NOMO-1 treated with DMSO at 0.1 percent for 48 hours (cell line): ENCODE data around the gene CACNG4.
A peak's percentile ranks its signal among the peaks of the same experiment; 100 is the strongest.

ENCODE experiments used
- DNase-seq: peaks from one replicate; lab custom pipeline; 2025; ENCODE audit not compliant: unreplicated experiment; lab: John Stamatoyannopoulos, UW

The CACNG4 gene

GRCh38 chr17:67055811-67056745, 91.6 kb downstream of the CACNG4 start:
- no peak for DNase-seq

GRCh38 chr17:67056746-67057490, 92.4 kb downstream of the CACNG4 start:
- no peak for DNase-seq

- DNase-seq, result no peak
Observed at GRCh38 chr17:67058036-67058435, 93.5 kb downstream of the CACNG4 start.

- no peak for DNase-seq
Observed at GRCh38 chr17:67059372-67059771, 94.9 kb downstream of the CACNG4 start.

DNA sequence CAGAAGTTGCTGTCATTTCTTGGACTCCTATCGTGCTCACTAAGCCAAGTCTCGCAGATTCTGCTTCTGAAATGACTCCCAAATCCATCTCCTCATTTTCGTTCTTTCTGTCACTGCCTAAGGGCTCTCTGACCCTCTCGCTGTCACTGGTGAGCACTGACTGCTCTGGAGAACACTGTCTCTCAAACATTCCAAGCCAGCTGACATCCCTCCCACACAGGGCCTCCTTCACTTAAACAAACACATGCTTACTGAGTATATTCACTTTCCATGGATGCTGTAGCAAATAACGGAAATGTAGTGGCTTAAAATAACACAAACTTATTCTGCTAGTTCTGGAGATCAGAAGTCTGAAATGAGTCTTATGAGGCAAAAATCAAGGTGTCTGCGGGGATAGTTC, 98.6 kb downstream of the CACNG4 start:
- no peak for DNase-seq

GRCh38 chr17:67066717-67067116, 102.2 kb downstream of the CACNG4 start:
- no peak for DNase-seq

GRCh38 chr17:67067571-67068482, 103.3 kb downstream of the CACNG4 start:
- no peak for DNase-seq

- no peak for DNase-seq
Observed at GRCh38 chr17:67068999-67069398, 104.5 kb downstream of the CACNG4 start.

DNA sequence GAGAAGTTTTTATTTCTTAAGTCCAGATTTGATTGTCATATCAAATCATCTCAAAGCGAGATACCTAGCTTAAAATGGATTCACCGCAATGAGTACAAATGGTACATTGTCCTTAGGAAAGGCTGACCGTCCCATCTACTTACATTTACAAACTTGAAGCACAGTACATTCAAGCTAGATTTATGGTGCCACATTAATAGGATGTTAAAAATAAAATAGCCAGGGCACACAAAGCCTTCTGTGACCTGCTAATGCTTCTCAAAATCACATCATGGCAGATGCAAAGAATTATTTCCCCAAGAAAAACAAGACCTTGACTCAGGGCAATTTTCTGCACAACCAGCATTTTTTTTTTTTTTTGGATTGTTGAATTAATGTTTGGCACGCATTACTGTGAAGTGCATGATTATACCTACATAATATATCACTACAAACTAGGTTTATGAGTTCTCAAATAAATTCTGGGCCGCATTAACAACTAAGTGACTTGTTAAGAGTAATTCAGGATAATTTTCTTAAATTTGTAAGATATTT, 105.2 kb downstream of the CACNG4 start:
- DNase-seq, result no peak

DNA sequence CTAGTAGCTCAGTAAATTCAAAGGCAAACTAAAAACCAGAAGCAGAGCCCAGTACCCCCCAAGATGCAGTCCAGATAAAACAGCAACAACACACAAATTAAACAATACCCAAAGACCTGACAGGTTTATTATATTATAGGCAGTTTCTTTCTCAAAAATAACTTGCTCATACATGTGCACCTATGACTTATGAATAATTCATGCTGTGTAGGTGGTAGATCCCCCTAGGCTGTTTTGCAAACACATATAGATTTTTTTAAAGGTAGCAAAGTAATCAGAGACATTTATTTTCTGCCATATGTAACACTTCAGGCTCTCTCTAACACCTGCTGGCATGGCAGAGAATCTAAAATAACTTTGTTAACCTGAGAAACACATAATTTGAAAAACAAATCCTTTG, 107.1 kb downstream of the CACNG4 start:
- no peak for DNase-seq

DNA sequence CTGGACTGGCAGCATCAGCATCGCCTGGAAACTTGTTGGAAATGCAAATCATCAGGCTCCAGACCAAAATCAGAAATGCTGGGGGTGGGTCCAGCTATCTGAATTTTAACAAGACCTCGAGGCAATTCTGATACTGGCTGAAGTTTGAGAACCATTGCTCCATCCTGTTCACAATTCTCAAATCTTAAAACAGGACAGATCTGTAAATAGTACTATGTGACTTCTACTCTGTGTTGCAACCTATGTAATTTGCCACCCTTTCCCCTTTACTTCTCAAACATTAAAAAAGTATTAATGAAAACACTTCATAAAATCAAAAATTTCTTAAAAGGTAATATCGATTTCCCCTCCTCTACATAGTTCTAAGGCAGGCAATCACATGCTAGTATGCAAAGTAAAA, 108.4 kb downstream of the CACNG4 start:
- DNase-seq, result no peak

- DNase-seq, result no peak
Observed at GRCh38 chr17:67074781-67075180, 110.3 kb downstream of the CACNG4 start.

- DNase-seq, result no peak
Observed at GRCh38 chr17:67076290-67076689, 111.8 kb downstream of the CACNG4 start.

DNA sequence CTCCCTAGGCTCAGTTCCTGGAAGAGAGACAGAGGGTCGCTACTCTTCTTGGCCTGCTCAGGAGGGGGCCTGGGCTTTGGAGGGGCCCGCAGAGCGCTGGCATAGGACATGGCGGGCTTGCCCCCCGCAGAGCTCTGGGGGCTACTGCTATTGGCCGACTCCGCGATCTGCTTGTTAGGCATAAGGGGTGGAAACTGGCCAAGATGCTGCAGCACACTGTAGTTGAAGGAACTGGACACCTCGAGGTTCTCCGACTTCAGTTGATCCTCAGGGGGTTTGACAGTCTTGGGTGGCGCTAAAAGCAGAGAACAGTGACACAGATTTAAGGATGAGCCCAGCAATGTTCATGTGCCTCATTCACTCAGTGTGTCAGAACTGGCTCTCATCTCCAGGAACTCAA, 113.8 kb downstream of the CACNG4 start:
- no peak for DNase-seq

DNA sequence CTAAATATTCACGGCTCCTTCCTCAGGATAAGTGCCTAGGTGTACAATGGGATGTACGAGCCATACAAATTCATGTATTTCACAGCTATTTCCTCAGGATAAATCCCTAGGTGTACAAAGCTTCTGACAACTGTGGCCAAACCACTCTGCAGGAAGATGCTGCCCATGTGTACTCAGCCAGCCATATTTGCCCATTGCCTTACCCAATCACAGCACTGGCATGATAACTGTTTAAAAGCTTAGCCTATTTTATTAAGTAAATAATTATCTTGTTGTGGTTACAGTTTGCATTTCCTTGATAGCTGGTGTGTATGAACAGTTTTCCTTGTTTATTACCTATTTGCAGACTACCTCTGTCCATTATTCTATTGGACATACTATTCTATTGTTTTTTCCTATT, 115.0 kb downstream of the CACNG4 start:
- no peak for DNase-seq

GRCh38 chr17:67080804-67081203, 116.3 kb downstream of the CACNG4 start:
- no peak for DNase-seq

GRCh38 chr17:67082107-67082506, 117.6 kb downstream of the CACNG4 start:
- peak; percentile 20 for DNase-seq
